Measurements from ENCODE around the gene BTN3A1.

GRCh38 chr6:26362836-26363220 is 39.2 kb upstream of the BTN3A1 start:
- TF ChIP-seq, protein P1, sequence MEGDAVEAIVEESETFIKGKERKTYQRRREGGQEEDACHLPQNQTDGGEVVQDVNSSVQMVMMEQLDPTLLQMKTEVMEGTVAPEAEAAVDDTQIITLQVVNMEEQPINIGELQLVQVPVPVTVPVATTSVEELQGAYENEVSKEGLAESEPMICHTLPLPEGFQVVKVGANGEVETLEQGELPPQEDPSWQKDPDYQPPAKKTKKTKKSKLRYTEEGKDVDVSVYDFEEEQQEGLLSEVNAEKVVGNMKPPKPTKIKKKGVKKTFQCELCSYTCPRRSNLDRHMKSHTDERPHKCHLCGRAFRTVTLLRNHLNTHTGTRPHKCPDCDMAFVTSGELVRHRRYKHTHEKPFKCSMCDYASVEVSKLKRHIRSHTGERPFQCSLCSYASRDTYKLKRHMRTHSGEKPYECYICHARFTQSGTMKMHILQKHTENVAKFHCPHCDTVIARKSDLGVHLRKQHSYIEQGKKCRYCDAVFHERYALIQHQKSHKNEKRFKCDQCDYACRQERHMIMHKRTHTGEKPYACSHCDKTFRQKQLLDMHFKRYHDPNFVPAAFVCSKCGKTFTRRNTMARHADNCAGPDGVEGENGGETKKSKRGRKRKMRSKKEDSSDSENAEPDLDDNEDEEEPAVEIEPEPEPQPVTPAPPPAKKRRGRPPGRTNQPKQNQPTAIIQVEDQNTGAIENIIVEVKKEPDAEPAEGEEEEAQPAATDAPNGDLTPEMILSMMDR (IDR thresholded peaks at IDR 0.05): no peak
- no peak for TF ChIP-seq SMC3 (IDR thresholded peaks at IDR 0.05)
- TF ChIP-seq EP300 (IDR thresholded peaks at IDR 0.05): no peak
- no peak for TF ChIP-seq POLR2A (IDR thresholded peaks at IDR 0.05; ENCODE audit: low read length)
- no peak for TF ChIP-seq EHF (CRISPR knock-in tag; IDR thresholded peaks at IDR 0.05)
- no peak for TF ChIP-seq HDAC2 (IDR thresholded peaks at IDR 0.05)
- no peak for TF ChIP-seq RFX5 (IDR thresholded peaks at IDR 0.05)
- no peak for TF ChIP-seq JUN (IDR thresholded peaks at IDR 0.05)

All from A549 (cell line).